Smooth muscle cell (in vitro differentiated cells): ENCODE results near the gene MAP2K5. TPM values are rescaled to one million over a fixed set of nuclear protein-coding genes. Genes with fewer than 3 reads are reported as not detected.

Experiments used
- DNase-seq: peaks from one replicate; lab custom pipeline; 2025; ENCODE audit not compliant: unreplicated experiment; lab: John Stamatoyannopoulos, UW
- H2AFZ ChIP-seq: fragments of 200-600 bp; sonication (generic); 2 replicates; pipeline ENCODE4 v1.6.0; 2016; ENCODE audit warnings: antibody characterized with exemption, low read depth, mild to moderate bottlenecking
- H3F3A ChIP-seq: fragments of 200-600 bp; sonication (generic); 2 replicates; pipeline ENCODE4 v1.6.0; 2017; ENCODE audit warnings: antibody characterized with exemption, low read depth
- H3K27ac ChIP-seq: fragments of 200-600 bp; sonication (generic); 2 replicates; pipeline ENCODE4 v1.5.1; 2016; ENCODE audit warnings: low read depth, mild to moderate bottlenecking
- H3K27me3 ChIP-seq: fragments of 200-600 bp; sonication (generic); 2 replicates; pipeline ENCODE4 v1.6.1; 2016; ENCODE audit warnings: low read depth, mild to moderate bottlenecking
- H3K36me3 ChIP-seq: fragments of 200-600 bp; sonication (generic); 2 replicates; pipeline ENCODE4 v1.5.1; 2016; ENCODE audit warnings: low read depth
- H3K4me1 ChIP-seq: fragments of 200-600 bp; sonication (generic); 2 replicates; pipeline ENCODE4 v1.5.1; 2016; ENCODE audit warnings: low read depth
- H3K4me2 ChIP-seq: fragments of 200-600 bp; sonication (generic); 2 replicates; pipeline ENCODE4 v1.6.0; 2016; ENCODE audit warnings: mild to moderate bottlenecking
- H3K4me3 ChIP-seq: fragments of 200-600 bp; sonication (generic); 2 replicates; pipeline ENCODE4 v1.5.1; 2016; ENCODE audit warnings: mild to moderate bottlenecking
- H3K79me2 ChIP-seq: fragments of 200-600 bp; sonication (generic); 2 replicates; pipeline ENCODE4 v1.6.0; 2016; ENCODE audit warnings: low read depth, mild to moderate bottlenecking
- H3K9ac ChIP-seq: fragments of 200-600 bp; sonication (generic); 2 replicates; pipeline ENCODE4 v1.6.0; 2016; ENCODE audit warnings: low read depth
- H3K9me3 ChIP-seq: fragments of 200-600 bp; sonication (generic); replicated peaks from 2 replicates; pipeline ENCODE4 v1.5.1; 2016; ENCODE audit warnings: low read depth
- H4K20me1 ChIP-seq: fragments of 200-600 bp; sonication (generic); 2 replicates; pipeline ENCODE4 v1.6.0; 2016; ENCODE audit warnings: low read depth
- WGBS: methylation state at CpG from one replicate; pipeline ENCODE4 v1.1.7; 2016; ENCODE audit warnings: low lambda C conversion rate; 5-methylcytosine and 5-hydroxymethylcytosine counted together
- polyA plus RNA-seq: library from polyadenylated mRNA; unstranded; fragments of >200 nt; fragmentation: Nextera tagmentation; extraction: Ambion mirVana; gene quantifications from 2 replicates; pipeline ENCODE4 v1.2.1, GENCODE V29; 2016
- total RNA-seq: library from RNA; depleted of rRNA; stranded (reverse); fragments of >200 nt; gene quantifications from 2 replicates; pipeline ENCODE4 v1.2.3, GENCODE V29; 2014
- TF ChIP-seq, protein P1 (sequence below): fragments of 200-600 bp; sonication (generic); IDR thresholded peaks from 2 replicates; pipeline ENCODE4 v1.5.1; 2017; ENCODE audit warnings: borderline replicate concordance, mild to moderate bottlenecking, antibody characterized with exemption; ENCODE audit not compliant: insufficient read depth, poor library complexity, severe bottlenecking

The MAP2K5 gene
- total and polyA plus RNA-seq, 2 experiments from 2014 or later: 4.4 to 7.4 TPM

DNA sequence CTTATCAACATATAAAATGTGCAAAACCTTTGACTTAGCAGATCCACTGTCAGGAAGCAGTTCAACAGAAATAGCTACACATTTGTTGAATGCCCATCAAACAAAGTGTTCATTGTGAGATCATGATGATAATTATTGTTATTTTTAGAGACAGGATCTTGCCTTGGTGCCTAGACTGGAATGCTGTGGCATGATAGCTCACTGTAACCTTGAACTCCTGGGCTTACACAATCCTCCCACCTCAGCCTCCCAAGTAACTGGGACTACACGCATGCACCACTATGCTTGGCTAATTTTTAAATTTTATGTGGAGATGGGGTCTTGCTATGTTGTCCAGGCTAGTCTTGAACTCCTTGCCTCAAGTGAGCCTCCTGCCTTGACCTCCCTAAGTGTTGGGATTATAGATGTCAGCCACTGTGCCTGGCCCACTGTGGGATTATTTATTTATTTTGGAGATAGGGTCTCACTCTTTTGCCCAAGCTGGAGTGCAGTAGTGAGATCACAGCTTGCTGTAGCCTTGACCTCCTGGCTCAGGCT, 8.8 kb downstream of the MAP2K5 start:
- DNase-seq: no peak
- Histone ChIP-seq H3K9ac (no peak overlapping the region), H3K36me3 (no peaks in the 10 kb centered on the region), H3K4me2 (no peak overlapping the region), H3F3A (no peaks in the 10 kb centered on the region), H3K27ac (no peak overlapping the region), H3K27me3 (no peaks in the 10 kb centered on the region), H3K4me1 (peaks cover 18% of the 10 kb centered on the region), H4K20me1 (peaks cover 8% of the 10 kb centered on the region), H3K4me3 (no peak overlapping the region), H3K79me2 (no peaks in the 10 kb centered on the region), H3K9me3 (no peaks in the 10 kb centered on the region), H2AFZ (no peak overlapping the region)
- WGBS: 100% methylated on average over 1 of the region's 1 CpG
- TF ChIP-seq, protein P1, sequence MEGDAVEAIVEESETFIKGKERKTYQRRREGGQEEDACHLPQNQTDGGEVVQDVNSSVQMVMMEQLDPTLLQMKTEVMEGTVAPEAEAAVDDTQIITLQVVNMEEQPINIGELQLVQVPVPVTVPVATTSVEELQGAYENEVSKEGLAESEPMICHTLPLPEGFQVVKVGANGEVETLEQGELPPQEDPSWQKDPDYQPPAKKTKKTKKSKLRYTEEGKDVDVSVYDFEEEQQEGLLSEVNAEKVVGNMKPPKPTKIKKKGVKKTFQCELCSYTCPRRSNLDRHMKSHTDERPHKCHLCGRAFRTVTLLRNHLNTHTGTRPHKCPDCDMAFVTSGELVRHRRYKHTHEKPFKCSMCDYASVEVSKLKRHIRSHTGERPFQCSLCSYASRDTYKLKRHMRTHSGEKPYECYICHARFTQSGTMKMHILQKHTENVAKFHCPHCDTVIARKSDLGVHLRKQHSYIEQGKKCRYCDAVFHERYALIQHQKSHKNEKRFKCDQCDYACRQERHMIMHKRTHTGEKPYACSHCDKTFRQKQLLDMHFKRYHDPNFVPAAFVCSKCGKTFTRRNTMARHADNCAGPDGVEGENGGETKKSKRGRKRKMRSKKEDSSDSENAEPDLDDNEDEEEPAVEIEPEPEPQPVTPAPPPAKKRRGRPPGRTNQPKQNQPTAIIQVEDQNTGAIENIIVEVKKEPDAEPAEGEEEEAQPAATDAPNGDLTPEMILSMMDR: no peak

DNA sequence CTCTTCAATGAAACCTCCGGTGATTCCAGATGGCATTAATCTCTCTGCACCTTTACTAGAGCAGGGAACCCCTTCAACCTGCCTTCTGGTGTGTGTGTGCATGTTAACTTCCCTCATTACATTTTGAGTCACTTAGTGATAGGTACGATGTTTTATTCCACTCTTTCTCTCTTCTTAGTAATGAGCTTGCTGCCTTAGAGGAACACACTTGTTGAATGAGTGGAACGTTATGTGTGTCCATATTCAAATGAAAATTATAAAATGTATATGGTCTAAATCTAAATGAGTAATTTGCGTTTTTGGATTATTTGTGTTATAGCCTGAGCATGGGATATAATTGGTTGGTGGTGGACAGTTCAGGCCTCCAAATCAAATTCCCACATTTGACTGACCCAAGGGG, 12.1 kb downstream of the MAP2K5 start:
- TF ChIP-seq, protein P1: no peak
- Histone ChIP-seq H3K27me3 (no peaks in the 10 kb centered on the region), H3K4me1 (peaks cover 3% of the 10 kb centered on the region), H3K79me2 (no peaks in the 10 kb centered on the region), H2AFZ (no peak overlapping the region), H3K4me2 (no peak overlapping the region), H3K27ac (no peak overlapping the region), H4K20me1 (peaks cover 4% of the 10 kb centered on the region), H3K9me3 (peaks cover 7% of the 10 kb centered on the region), H3K9ac (no peak overlapping the region), H3K36me3 (peaks cover 9% of the 10 kb centered on the region), H3F3A (no peaks in the 10 kb centered on the region), H3K4me3 (no peak overlapping the region)
- WGBS: 98% methylated on average over 4 of the region's 4 CpGs
- DNase-seq: no peak

DNA sequence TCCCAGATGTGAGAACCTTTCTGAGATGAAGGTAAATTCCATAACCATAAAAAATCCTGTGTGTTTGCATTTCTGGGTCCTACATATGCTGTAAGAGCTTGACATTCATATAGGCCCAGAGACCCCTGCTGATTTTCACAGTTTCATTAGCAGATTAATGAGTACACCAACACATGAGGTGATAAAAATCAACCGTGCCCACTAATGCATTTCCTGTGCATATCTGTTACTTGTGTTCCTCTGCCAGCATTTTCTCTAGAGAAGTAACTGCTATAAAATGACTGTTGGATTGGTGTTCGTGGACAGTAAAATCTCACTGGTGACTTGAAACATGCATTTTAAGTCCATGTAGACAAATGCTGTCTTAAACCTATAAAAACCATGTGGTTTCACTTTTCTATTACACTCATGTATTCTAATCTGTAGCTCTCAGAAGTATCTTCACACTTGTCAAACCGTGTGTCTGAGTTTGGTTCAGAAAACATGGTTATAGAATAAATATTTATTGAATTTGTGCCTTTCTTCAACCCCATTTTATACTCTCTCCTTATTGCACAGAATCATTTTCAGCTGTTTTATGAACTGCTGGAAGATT, 14.6 kb downstream of the MAP2K5 start:
- Histone ChIP-seq H3K4me1 (no peaks in the 10 kb centered on the region), H3K4me2 (no peak overlapping the region), H3F3A (no peaks in the 10 kb centered on the region), H3K4me3 (no peak overlapping the region), H2AFZ (no peak overlapping the region), H3K36me3 (peaks cover 9% of the 10 kb centered on the region), H4K20me1 (peaks cover 8% of the 10 kb centered on the region), H3K9me3 (peaks cover 7% of the 10 kb centered on the region), H3K9ac (no peak overlapping the region), H3K27me3 (no peaks in the 10 kb centered on the region), H3K79me2 (no peaks in the 10 kb centered on the region), H3K27ac (no peak overlapping the region)
- DNase-seq: no peak
- WGBS: 89% methylated on average over 3 of the region's 3 CpGs
- TF ChIP-seq, protein P1: no peak

DNA sequence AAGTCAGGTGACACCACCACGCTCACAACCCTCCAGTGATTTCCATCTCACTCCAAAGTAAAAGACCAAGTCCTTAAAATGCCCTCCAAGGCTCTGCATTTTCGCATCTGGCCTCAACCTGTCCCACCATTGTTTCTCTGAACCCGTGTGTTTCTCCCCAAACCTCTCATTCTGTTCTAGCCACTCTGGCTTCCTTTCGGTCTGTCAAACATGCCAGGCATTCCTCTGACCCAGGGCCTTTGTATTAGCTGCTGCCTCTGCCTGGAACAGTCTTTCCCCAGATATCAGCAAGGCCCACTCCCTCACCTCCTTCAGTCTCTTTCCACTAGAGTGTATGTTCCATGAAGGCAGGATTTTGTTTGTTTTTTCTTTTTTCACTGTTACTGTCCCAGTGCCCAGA, 16.0 kb downstream of the MAP2K5 start:
- no peak for DNase-seq
- no peaks in the 10 kb centered on the region for H3F3A ChIP-seq
- no peaks in the 10 kb centered on the region for H3K27me3 ChIP-seq
- H3K79me2 ChIP-seq: no peaks in the 10 kb centered on the region
- peaks cover 1% of the 10 kb centered on the region for H3K4me1 ChIP-seq
- no peak overlapping the region for H3K9ac ChIP-seq
- TF ChIP-seq, protein P1: no peak
- peaks cover 9% of the 10 kb centered on the region for H3K36me3 ChIP-seq
- no peak overlapping the region for H3K4me2 ChIP-seq
- H3K9me3 ChIP-seq: peaks cover 7% of the 10 kb centered on the region
- no peak overlapping the region for H2AFZ ChIP-seq
- WGBS: 88% methylated on average over 4 of the region's 4 CpGs
- H3K27ac ChIP-seq: no peak overlapping the region
- H4K20me1 ChIP-seq: peaks cover 8% of the 10 kb centered on the region
- H3K4me3 ChIP-seq: no peak overlapping the region
